Colonic mucosa (tissue), 4 donors: ENCODE data around the gene CES2. TPM values are rescaled to one million over a fixed set of nuclear protein-coding genes. Genes with fewer than 3 reads are reported as not detected.
"Not testable (repeated sequence)": the region's sequence is repeated elsewhere in the genome, so short reads cannot be mapped to it uniquely, and the experiment has no call there.

Experiments
- DNase-seq: peaks from one replicate; pipeline ENCODE4 v3.0.0-alpha.2; 2020
- H3K27ac ChIP-seq: fragments of 200-600 bp; one replicate; pipeline ENCODE4 v1.8.0; 2021
- H3K27me3 ChIP-seq: fragments of 200-600 bp; one replicate; pipeline ENCODE4 v1.8.0; 2021
- H3K36me3 ChIP-seq: fragments of 200-600 bp; one replicate; pipeline ENCODE4 v1.8.0; 2021
- H3K4me1 ChIP-seq: fragments of 200-600 bp; one replicate; pipeline ENCODE4 v1.8.0; 2021; ENCODE audit warnings: mild to moderate bottlenecking
- H3K4me3 ChIP-seq: fragments of 200-600 bp; one replicate; pipeline ENCODE4 v1.8.0; 2021
- H3K9ac ChIP-seq, 2 donors: one replicate each; pipeline ENCODE4 v1.7.0; 2013; ENCODE audit warnings: control low read depth in 2 of 2, low read depth in 2 of 2, low read length in 2 of 2
- H3K9me3 ChIP-seq: fragments of 200-600 bp; one replicate; pipeline ENCODE4 v1.8.0; 2021
- intact Hi-C: fragments of 100-400 bp; cut with DNase I; formaldehyde crosslinking; loops from one replicate; pipeline ENCODE4 v1.14.1; 2022
- total RNA-seq, 2 donors: library from RNA; stranded (reverse); fragmentation: NEBNext Ultra II Directional in 1 of 2; extraction: Animal tissue kit (Norgen Biotek cat#: 25700) in 1 of 2; gene quantifications; one replicate each; pipeline ENCODE4 v1.2.1, GENCODE V29; 2021
- TF ChIP-seq, protein P1 (sequence below): fragments of 200-600 bp; IDR thresholded peaks from one replicate; pipeline ENCODE4 v1.8.0; 2022; ENCODE audit warnings: antibody characterized with exemption, mild to moderate bottlenecking
- donor health status: healthy.
- donor health status: DM: no; HTN: no; CAD: no.
- donor health status: DM: no; HTN: no; CAD: no.

Gene CES2
- total RNA-seq, 2 donors from 2014 or later, result 407 to 525 TPM

GRCh38 chr16:66970775-66971720 is 35.7 kb downstream of the CES2 start:
- Histone ChIP-seq H3K9ac (no peak overlapping the region), H3K36me3 (no peaks in the 10 kb centered on the region), H3K27me3 (no peaks in the 10 kb centered on the region), H3K4me1 (no peaks in the 10 kb centered on the region), H3K27ac (no peak overlapping the region), H3K4me3 (no peak overlapping the region), H3K9me3 (no peaks in the 10 kb centered on the region)
- TF ChIP-seq, protein P1, sequence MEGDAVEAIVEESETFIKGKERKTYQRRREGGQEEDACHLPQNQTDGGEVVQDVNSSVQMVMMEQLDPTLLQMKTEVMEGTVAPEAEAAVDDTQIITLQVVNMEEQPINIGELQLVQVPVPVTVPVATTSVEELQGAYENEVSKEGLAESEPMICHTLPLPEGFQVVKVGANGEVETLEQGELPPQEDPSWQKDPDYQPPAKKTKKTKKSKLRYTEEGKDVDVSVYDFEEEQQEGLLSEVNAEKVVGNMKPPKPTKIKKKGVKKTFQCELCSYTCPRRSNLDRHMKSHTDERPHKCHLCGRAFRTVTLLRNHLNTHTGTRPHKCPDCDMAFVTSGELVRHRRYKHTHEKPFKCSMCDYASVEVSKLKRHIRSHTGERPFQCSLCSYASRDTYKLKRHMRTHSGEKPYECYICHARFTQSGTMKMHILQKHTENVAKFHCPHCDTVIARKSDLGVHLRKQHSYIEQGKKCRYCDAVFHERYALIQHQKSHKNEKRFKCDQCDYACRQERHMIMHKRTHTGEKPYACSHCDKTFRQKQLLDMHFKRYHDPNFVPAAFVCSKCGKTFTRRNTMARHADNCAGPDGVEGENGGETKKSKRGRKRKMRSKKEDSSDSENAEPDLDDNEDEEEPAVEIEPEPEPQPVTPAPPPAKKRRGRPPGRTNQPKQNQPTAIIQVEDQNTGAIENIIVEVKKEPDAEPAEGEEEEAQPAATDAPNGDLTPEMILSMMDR, result no peak
- intact Hi-C loops, result loop anchor here (10.0 kb wide), 1 partner anchor 214 kb away; the partner anchor contains the start of gene MATCAP1
- no peak for DNase-seq

DNA sequence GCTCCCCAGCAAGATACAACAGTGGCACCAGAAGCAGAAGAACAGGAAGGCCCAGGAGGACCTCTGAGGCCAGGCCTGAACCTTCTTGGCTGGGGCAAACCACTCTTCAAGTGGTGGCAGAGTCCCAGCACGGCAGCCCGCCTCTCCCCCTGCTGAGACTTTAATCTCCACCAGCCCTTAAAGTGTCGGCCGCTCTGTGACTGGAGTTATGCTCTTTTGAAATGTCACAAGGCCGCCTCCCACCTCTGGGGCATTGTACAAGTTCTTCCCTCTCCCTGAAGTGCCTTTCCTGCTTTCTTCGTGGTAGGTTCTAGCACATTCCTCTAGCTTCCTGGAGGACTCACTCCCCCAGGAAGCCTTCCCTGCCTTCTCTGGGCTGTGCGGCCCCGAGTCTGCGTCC is 37.7 kb downstream of the CES2 start:
- TF ChIP-seq, protein P1, result no peak
- Histone ChIP-seq H3K36me3 (no peaks in the 10 kb centered on the region), H3K9me3 (no peaks in the 10 kb centered on the region), H3K27me3 (no peaks in the 10 kb centered on the region), H3K9ac (no peak overlapping the region), H3K4me3 (no peak overlapping the region), H3K4me1 (no peaks in the 10 kb centered on the region), H3K27ac (no peak overlapping the region)
- intact Hi-C loops, result loop anchor here (10.0 kb wide), 1 partner anchor 212 kb away; the partner anchor contains the start of gene MATCAP1
- DNase-seq, result no peak

DNA sequence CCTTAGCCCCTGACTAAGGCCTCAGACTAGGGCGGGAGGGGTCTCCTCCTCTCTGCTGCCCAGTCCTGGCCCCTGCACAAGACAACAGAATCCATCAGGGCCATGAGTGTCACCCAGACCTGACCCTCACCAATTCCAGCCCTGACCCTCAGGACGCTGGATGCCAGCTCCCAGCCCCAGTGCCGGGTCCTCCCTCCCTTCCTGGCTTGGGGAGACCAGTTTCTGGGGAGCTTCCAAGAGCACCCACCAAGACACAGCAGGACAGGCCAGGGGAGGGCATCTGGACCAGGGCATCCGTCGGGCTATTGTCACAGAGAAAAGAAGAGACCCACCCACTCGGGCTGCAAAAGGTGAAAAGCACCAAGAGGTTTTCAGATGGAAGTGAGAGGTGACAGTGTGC is 38.4 kb downstream of the CES2 start:
- H3K27ac ChIP-seq, result no peak overlapping the region
- DNase-seq, result no peak
- H3K4me3 ChIP-seq, result no peak overlapping the region
- H3K9ac ChIP-seq, result no peak overlapping the region
- intact Hi-C loops, result loop anchor here (10.0 kb wide), 1 partner anchor 211 kb away; the partner anchor contains the start of gene MATCAP1
- H3K27me3 ChIP-seq, result no peaks in the 10 kb centered on the region
- TF ChIP-seq, protein P1, result no peak
- no peaks in the 10 kb centered on the region for H3K36me3 ChIP-seq
- H3K4me1 ChIP-seq, result no peaks in the 10 kb centered on the region
- no peaks in the 10 kb centered on the region for H3K9me3 ChIP-seq

DNA sequence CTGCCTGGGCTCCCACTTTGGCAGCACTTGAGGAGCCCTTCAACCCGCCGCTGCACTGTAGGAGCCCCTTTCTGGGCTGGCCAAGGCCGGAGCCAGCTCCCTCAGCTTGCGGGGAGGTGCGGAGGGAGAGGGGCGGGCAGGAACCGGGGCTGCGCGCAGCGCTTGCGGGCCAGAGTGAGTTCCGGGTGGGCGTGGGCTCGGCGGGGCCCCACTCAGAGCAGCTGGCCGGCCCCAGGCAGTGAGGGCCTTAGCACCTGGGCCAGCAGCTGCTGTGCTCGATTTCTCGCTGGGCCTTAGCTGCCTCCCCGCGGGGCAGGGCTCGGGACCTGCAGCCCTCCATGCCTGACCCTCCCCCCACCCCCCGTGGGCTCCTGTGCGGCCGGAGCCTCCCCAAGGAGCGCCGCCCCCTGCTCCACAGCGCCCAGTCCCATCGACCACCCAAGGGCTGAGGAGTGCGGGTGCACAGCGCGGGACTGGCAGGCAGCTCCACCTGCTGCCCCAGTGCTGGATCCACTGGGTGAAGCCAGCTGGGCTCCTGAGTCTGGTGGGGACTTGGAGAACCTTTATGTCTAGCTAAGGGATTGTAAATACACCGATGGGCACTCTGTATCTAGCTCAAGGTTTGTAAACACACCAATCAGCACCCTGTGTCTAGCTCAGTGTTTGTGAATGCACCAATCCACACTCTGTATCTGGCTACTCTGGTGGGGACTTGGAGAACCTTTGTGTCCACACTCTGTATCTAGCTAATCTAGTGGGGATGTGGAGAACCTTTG is 39.0 kb downstream of the CES2 start:
- not testable (repeated sequence) for H3K9ac ChIP-seq, H3K27me3 ChIP-seq, H3K4me3 ChIP-seq, H3K27ac ChIP-seq, DNase-seq, H3K36me3 ChIP-seq, H3K4me1 ChIP-seq, H3K9me3 ChIP-seq
- intact Hi-C loops, result loop anchor here (10.0 kb wide), 1 partner anchor 210 kb away; the partner anchor contains the start of gene MATCAP1

DNA sequence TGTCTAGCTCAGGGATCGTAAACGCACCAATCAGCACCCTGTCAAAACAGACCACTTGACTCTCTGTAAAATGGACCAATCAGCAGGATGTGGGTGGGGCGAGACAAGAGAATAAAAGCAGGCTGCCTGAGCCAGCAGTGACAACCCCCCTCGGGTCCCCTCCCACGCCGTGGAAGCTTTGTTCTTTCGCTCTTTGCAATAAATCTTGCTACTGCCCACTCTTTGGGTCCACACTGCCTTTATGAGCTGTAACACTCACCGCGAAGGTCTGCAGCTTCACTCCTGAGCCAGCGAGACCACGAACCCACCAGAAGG is 39.6 kb downstream of the CES2 start:
- not testable (repeated sequence) for H3K4me3 ChIP-seq, H3K9ac ChIP-seq, DNase-seq, H3K27ac ChIP-seq, H3K27me3 ChIP-seq, H3K9me3 ChIP-seq, H3K36me3 ChIP-seq, H3K4me1 ChIP-seq
- intact Hi-C loops, result loop anchor here (5.0 to 10.0 kb wide), 2 partner anchors 182 to 210 kb away; partner anchors contain the start of genes FBXL8, MATCAP1 and TRADD

DNA sequence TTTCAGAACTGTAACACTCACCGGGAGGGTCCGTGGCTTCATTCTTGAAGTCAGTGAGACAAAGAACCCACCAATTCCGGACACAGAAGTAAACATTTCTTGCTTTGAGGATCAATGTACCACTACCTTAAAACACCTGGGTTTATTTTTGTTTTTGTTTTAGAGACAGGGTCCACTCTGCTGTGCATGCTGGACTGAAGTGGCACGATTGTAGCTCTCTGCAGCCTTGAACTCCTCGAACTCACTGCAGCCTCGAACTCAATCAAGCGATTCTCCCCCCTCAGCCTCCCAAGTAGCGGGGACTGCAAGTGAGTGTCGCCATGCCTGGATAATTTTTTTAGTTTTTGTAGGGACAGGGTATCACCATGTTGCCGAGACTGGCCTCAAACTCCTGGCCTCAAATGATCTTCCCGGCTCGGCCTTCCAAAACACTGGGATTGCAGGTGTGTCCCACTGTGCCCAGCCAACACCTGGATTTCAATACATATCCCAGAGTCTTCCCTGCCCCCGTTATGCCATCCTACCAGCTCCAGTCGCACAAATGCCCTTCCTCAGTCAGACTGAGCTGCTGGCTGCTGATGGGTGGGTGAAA is 40.1 kb downstream of the CES2 start:
- Histone ChIP-seq H3K9ac (no peak overlapping the region), H3K27me3 (no peaks in the 10 kb centered on the region), H3K36me3 (no peaks in the 10 kb centered on the region), H3K4me1 (no peaks in the 10 kb centered on the region), H3K27ac (no peak overlapping the region), H3K9me3 (no peaks in the 10 kb centered on the region), H3K4me3 (no peak overlapping the region)
- DNase-seq, result no peak
- TF ChIP-seq, protein P1, result no peak
- intact Hi-C loops, result loop anchor here (5.0 to 10.0 kb wide), 2 partner anchors 182 to 209 kb away; partner anchors contain the start of genes FBXL8, MATCAP1 and TRADD
